ENCODE results near the gene DCDC2C. TPM values are rescaled to one million over a fixed set of nuclear protein-coding genes. Genes with fewer than 3 reads are reported as not detected.

Gene DCDC2C
- total RNA-seq, 1 experiment from 2014 or later: not detected

DNA sequence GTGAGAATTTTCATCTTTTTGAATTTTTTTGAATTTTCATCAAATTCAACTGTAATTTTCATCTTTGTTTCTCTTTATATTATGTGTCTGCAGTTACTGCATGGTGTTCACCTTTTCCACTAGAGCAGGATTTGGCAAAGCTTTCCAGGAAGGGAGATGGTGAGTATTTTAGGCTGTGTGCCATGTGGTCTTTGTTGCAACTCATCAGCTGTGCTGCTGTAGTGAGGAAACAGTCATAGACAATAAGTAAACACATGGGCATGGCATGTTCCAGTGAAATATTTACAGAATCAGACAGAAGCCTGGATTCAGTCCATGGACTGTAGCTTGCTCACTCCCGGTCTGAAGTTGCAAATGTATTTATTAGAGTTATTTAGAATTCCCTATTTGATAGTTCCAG is 120.4 kb downstream of the DCDC2C start:
- peaks cover 14% of the 10 kb centered on the region for H3K9me3 Mint-ChIP-seq (ENCODE audit: unreplicated experiment)
- no peaks in the 10 kb centered on the region for H3K9me3 ChIP-seq
- no peaks in the 10 kb centered on the region for H3K36me3 Mint-ChIP-seq (ENCODE audit: insufficient read depth, unreplicated experiment)
- TF ChIP-seq, protein P1, sequence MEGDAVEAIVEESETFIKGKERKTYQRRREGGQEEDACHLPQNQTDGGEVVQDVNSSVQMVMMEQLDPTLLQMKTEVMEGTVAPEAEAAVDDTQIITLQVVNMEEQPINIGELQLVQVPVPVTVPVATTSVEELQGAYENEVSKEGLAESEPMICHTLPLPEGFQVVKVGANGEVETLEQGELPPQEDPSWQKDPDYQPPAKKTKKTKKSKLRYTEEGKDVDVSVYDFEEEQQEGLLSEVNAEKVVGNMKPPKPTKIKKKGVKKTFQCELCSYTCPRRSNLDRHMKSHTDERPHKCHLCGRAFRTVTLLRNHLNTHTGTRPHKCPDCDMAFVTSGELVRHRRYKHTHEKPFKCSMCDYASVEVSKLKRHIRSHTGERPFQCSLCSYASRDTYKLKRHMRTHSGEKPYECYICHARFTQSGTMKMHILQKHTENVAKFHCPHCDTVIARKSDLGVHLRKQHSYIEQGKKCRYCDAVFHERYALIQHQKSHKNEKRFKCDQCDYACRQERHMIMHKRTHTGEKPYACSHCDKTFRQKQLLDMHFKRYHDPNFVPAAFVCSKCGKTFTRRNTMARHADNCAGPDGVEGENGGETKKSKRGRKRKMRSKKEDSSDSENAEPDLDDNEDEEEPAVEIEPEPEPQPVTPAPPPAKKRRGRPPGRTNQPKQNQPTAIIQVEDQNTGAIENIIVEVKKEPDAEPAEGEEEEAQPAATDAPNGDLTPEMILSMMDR (IDR thresholded peaks at IDR 0.05; ENCODE audit: insufficient read depth in 1 of 2, low read depth in 1 of 2, low read length in 1 of 2, severe bottlenecking in 1 of 2, unreplicated experiment in 1 of 2): no peak
- no peak overlapping the region for H3K4me3 Mint-ChIP-seq (ENCODE audit: unreplicated experiment)
- no peaks in the 10 kb centered on the region for H3K4me1 ChIP-seq
- H3K27me3 ChIP-seq (replicated peaks; ENCODE audit: control insufficient read depth, insufficient read depth, low read length): no peaks in the 10 kb centered on the region
- CTCF ChIA-PET: no interaction called here
- H3K27me3 Mint-ChIP-seq (ENCODE audit: insufficient read depth, unreplicated experiment): peaks cover 6% of the 10 kb centered on the region
- H3K4me3 ChIP-seq (ENCODE audit: low read depth, low read length): no peak overlapping the region
- H3K27ac Mint-ChIP-seq (ENCODE audit: unreplicated experiment): no peak overlapping the region
- no peak for DNase-seq
- intact Hi-C loops (cut with micrococcal nuclease; ENCODE audit: unreplicated experiment): no loop called here
- no peaks in the 10 kb centered on the region for H3K36me3 ChIP-seq (ENCODE audit: control insufficient read depth, insufficient read depth, low read length)
- no peaks in the 10 kb centered on the region for H3K4me1 Mint-ChIP-seq (ENCODE audit: low read depth, unreplicated experiment)
- POLR2A ChIA-PET: no interaction called here
- no TSS peak for BruUV-seq (replicated peaks)

GRCh38 chr2:3827673-3828575 is 124.5 kb downstream of the DCDC2C start:
- intact Hi-C loops (cut with micrococcal nuclease; ENCODE audit: unreplicated experiment): loop anchor here (1.0 kb wide), 2 partner anchors 90 to 100 kb away; no protein-coding TSS in a partner anchor
- ChIA-PET POLR2A (no interaction called here), CTCF (interaction anchor here (1.3 kb wide), 1 partner anchor 100 kb away, joined by 3 read pairs; no protein-coding TSS in a partner anchor)
- DNase-seq: peak in 1 of 2 experiments; percentile 28
- TF ChIP-seq, protein P1 (IDR thresholded peaks at IDR 0.05; ENCODE audit: insufficient read depth in 1 of 2, low read depth in 1 of 2, low read length in 1 of 2, severe bottlenecking in 1 of 2, unreplicated experiment in 1 of 2): peak; percentile 28 to 61
- Mint-ChIP-seq H3K4me1 (ENCODE audit: low read depth, unreplicated experiment) (no peaks in the 10 kb centered on the region), H3K27me3 (ENCODE audit: insufficient read depth, unreplicated experiment) (peaks cover 20% of the 10 kb centered on the region), H3K9me3 (ENCODE audit: unreplicated experiment) (peaks cover 2% of the 10 kb centered on the region), H3K27ac (ENCODE audit: unreplicated experiment) (no peak overlapping the region), H3K4me3 (ENCODE audit: unreplicated experiment) (no peak overlapping the region), H3K36me3 (ENCODE audit: insufficient read depth, unreplicated experiment) (no peaks in the 10 kb centered on the region)
- no peaks in the 10 kb centered on the region for H3K36me3 ChIP-seq (ENCODE audit: control insufficient read depth, insufficient read depth, low read length)
- no peak overlapping the region for H3K4me3 ChIP-seq (ENCODE audit: low read depth, low read length)
- BruUV-seq (replicated peaks): no TSS peak
- no peaks in the 10 kb centered on the region for H3K9me3 ChIP-seq
- no peaks in the 10 kb centered on the region for H3K4me1 ChIP-seq
- H3K27me3 ChIP-seq (replicated peaks; ENCODE audit: control insufficient read depth, insufficient read depth, low read length): no peaks in the 10 kb centered on the region

DNA sequence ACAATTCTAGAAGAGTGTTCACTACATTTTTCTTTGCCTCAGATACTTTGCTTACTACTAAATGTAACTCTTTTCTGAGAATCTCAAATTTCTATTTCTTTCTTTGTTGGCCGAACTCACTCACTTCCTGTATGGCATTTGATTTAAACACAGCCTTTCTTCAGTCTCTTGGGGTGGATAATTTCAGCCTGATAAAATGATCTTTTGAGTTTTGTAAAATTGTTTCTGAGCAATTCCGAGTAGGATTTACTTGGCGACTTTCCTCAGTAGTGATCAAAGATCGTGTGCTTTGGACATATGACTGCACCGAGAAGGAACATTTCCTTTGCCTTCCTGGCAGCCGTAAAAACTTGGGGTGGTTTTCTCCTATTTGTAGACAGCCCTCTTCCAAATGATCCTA is 127.4 kb downstream of the DCDC2C start:
- no peaks in the 10 kb centered on the region for H3K4me1 Mint-ChIP-seq (ENCODE audit: low read depth, unreplicated experiment)
- TF ChIP-seq, protein P1 (IDR thresholded peaks at IDR 0.05; ENCODE audit: insufficient read depth in 1 of 2, low read depth in 1 of 2, low read length in 1 of 2, severe bottlenecking in 1 of 2, unreplicated experiment in 1 of 2): no peak
- CTCF ChIA-PET: no interaction called here
- Histone ChIP-seq H3K36me3 (ENCODE audit: control insufficient read depth, insufficient read depth, low read length) (no peaks in the 10 kb centered on the region), H3K4me3 (ENCODE audit: low read depth, low read length) (no peak overlapping the region), H3K9me3 (no peaks in the 10 kb centered on the region), H3K27me3 (replicated peaks; ENCODE audit: control insufficient read depth, insufficient read depth, low read length) (no peaks in the 10 kb centered on the region), H3K4me1 (no peaks in the 10 kb centered on the region)
- H3K36me3 Mint-ChIP-seq (ENCODE audit: insufficient read depth, unreplicated experiment): no peaks in the 10 kb centered on the region
- H3K9me3 Mint-ChIP-seq (ENCODE audit: unreplicated experiment): peaks cover 8% of the 10 kb centered on the region
- H3K27ac Mint-ChIP-seq (ENCODE audit: unreplicated experiment): no peak overlapping the region
- peaks cover 28% of the 10 kb centered on the region for H3K27me3 Mint-ChIP-seq (ENCODE audit: insufficient read depth, unreplicated experiment)
- intact Hi-C loops (cut with micrococcal nuclease; ENCODE audit: unreplicated experiment): no loop called here
- DNase-seq: no peak
- H3K4me3 Mint-ChIP-seq (ENCODE audit: unreplicated experiment): no peak overlapping the region
- POLR2A ChIA-PET: no interaction called here
- BruUV-seq (replicated peaks): no TSS peak
